Activated T-helper 1 cell treated with anti-CD3 and anti-CD28 coated beads, Interleukin-12 subunit alpha, Interleukin-12 subunit beta, Interleukin-2, Interleukin-4 antibody, amounts not matched to agents 30 ng/mL and 10 ng/mL and 1 ng/mL, durations not matched to agents 14 hours and 24 hours and 36 hours (primary cell): ENCODE data around the gene EFS. TPM values are rescaled to one million over a fixed set of nuclear protein-coding genes. Genes with fewer than 3 reads are reported as not detected.

Experiments
- DNase-seq: peaks from one replicate; pipeline ENCODE4 v3.0.0; 2021; ENCODE audit warnings: low spot score
- H3K27ac Mint-ChIP-seq: one replicate; pipeline ENCODE4 v1.8.0; 2021; ENCODE audit warnings: mild to moderate bottlenecking, mixed read lengths
- H3K27me3 Mint-ChIP-seq: one replicate; pipeline ENCODE4 v1.8.0; 2022; ENCODE audit warnings: mild to moderate bottlenecking, moderate library complexity, mixed read lengths; ENCODE audit not compliant: insufficient read depth
- H3K36me3 Mint-ChIP-seq: one replicate; pipeline ENCODE4 v1.8.0; 2021; ENCODE audit warnings: low read depth, mixed read lengths
- H3K4me1 Mint-ChIP-seq: one replicate; pipeline ENCODE4 v1.8.0; 2021; ENCODE audit warnings: low read depth, mixed read lengths
- H3K4me3 Mint-ChIP-seq: one replicate; pipeline ENCODE4 v1.8.0; 2021; ENCODE audit warnings: mild to moderate bottlenecking, moderate library complexity, mixed read lengths
- H3K9me3 Mint-ChIP-seq: one replicate; pipeline ENCODE4 v1.8.0; 2021; ENCODE audit warnings: mixed read lengths
- intact Hi-C: fragments of 100-400 bp; cut with micrococcal nuclease; formaldehyde crosslinking; loops from one replicate; pipeline ENCODE4 v1.15.1; 2024
- total RNA-seq: library from RNA; stranded (reverse); gene quantifications from 2 replicates; pipeline ENCODE4 v1.2.3, GENCODE V29; 2022

The EFS gene
- total RNA-seq, 1 donor from 2014 or later = not detected

- Mint-ChIP-seq H3K36me3 (peaks cover 43% of the 10 kb centered on the region), H3K4me3 (peak overlapping the region; percentile 97), H3K9me3 (peaks cover 5% of the 10 kb centered on the region), H3K27me3 (no peaks in the 10 kb centered on the region), H3K27ac (peak overlapping the region; percentile 96), H3K4me1 (peaks cover 30% of the 10 kb centered on the region)
- intact Hi-C loops = loop anchor here (1.0 to 10.0 kb wide), 13 partner anchors 21 to 1113 kb away; partner anchors contain the start of genes ACIN1, C14orf119, DCAF11 and EMC9
- peak; percentile 42 for DNase-seq
Observed at GRCh38 chr14:23321572-23322547, 43.1 kb downstream of the EFS start.

- Mint-ChIP-seq H3K4me3 (peak within 1 kb of the TSS; percentile 97), H3K4me1 (peaks cover 30% of the 10 kb centered on the region)
- intact Hi-C loops = loop anchor here (1.0 to 10.0 kb wide), 12 partner anchors 20 to 1114 kb away; partner anchors contain the start of genes ACIN1, C14orf119, DCAF11 and EMC9
Observed at GRCh38 chr14:23320584-23321571, 44.1 kb downstream of the EFS start, which contains the start of gene PABPN1. Gene PABPN1 (plus strand): TSS chr14:23321457. CDS start chr14:23321470, 13 bp downstream.

GRCh38 chr14:23319746-23320583 lies 45.0 kb downstream of the EFS start:
- H3K27me3 Mint-ChIP-seq = no peaks in the 10 kb centered on the region
- DNase-seq = no peak
- intact Hi-C loops = loop anchor here (10.0 kb wide), 4 partner anchors 555 to 1115 kb away; partner anchors contain the start of genes DCAF11, EMC9, NRL and OXA1L
- peak overlapping the region; percentile 97 for H3K27ac Mint-ChIP-seq
- peaks cover 33% of the 10 kb centered on the region for H3K36me3 Mint-ChIP-seq
- peak overlapping the region; percentile 87 for H3K4me3 Mint-ChIP-seq
- H3K9me3 Mint-ChIP-seq = peaks cover 5% of the 10 kb centered on the region
- peaks cover 30% of the 10 kb centered on the region for H3K4me1 Mint-ChIP-seq

More at GRCh38 chr14:23320584-23321571, 44.1 kb downstream of the EFS start, which contains the start of gene PABPN1:
- DNase-seq = peak; percentile 98
- Mint-ChIP-seq H3K27ac (peak within 1 kb of the TSS; percentile 97), H3K9me3 (peaks cover 5% of the 10 kb centered on the region), H3K27me3 (no peaks in the 10 kb centered on the region), H3K36me3 (peaks cover 38% of the 10 kb centered on the region)

- peaks cover 4% of the 10 kb centered on the region for H3K27me3 Mint-ChIP-seq
- H3K4me3 Mint-ChIP-seq = no peak overlapping the region
- H3K9me3 Mint-ChIP-seq = peaks cover 5% of the 10 kb centered on the region
- DNase-seq = no peak
- intact Hi-C loops = no loop called here
- H3K27ac Mint-ChIP-seq = no peak overlapping the region
- peaks cover 7% of the 10 kb centered on the region for H3K36me3 Mint-ChIP-seq
- H3K4me1 Mint-ChIP-seq = peaks cover 16% of the 10 kb centered on the region
Observed at GRCh38 chr14:23316300-23316699, 48.7 kb downstream of the EFS start.

DNA sequence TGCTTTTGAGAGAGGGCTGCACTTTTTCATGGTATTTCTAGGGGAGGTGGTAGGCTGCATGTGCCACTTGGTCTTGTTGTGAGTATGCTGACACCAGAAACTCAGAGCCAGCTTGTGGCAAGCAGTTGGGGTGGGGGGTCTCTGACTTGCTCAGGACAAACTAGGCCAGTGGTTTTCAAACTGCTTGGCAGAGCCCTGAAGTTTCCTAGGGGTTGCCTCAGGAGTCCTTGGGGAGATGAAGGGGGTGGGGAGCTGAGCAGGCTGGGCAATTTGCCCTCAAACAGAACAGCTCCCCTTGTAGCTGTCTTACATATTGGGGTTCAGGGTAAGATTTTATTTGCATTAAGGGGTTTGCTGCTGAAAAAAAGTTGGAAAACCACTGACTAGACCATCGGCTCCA lies 54.4 kb downstream of the EFS start:
- intact Hi-C loops = no loop called here
- Mint-ChIP-seq H3K27me3 (peaks cover 7% of the 10 kb centered on the region), H3K4me3 (no peak overlapping the region), H3K27ac (no peak overlapping the region), H3K36me3 (peaks cover 3% of the 10 kb centered on the region), H3K4me1 (peaks cover 14% of the 10 kb centered on the region), H3K9me3 (no peaks in the 10 kb centered on the region)
- no peak for DNase-seq

- H3K27ac Mint-ChIP-seq = no peak overlapping the region
- H3K9me3 Mint-ChIP-seq = no peaks in the 10 kb centered on the region
- intact Hi-C loops = no loop called here
- peaks cover 3% of the 10 kb centered on the region for H3K36me3 Mint-ChIP-seq
- H3K4me1 Mint-ChIP-seq = peaks cover 17% of the 10 kb centered on the region
- H3K4me3 Mint-ChIP-seq = no peak overlapping the region
- no peak for DNase-seq
- peaks cover 7% of the 10 kb centered on the region for H3K27me3 Mint-ChIP-seq
Observed at GRCh38 chr14:23308721-23309445, 56.1 kb downstream of the EFS start.

GRCh38 chr14:23307687-23308644 lies 57.0 kb downstream of the EFS start:
- Mint-ChIP-seq H3K27ac (no peak overlapping the region), H3K27me3 (peaks cover 7% of the 10 kb centered on the region), H3K4me3 (peak overlapping the region; percentile 79), H3K4me1 (peaks cover 26% of the 10 kb centered on the region), H3K36me3 (peaks cover 3% of the 10 kb centered on the region), H3K9me3 (no peaks in the 10 kb centered on the region)
- no peak for DNase-seq
- intact Hi-C loops = no loop called here

- DNase-seq = no peak
- Mint-ChIP-seq H3K4me3 (peak overlapping the region; percentile 79), H3K9me3 (no peaks in the 10 kb centered on the region), H3K27me3 (peaks cover 2% of the 10 kb centered on the region), H3K4me1 (peaks cover 26% of the 10 kb centered on the region), H3K36me3 (peaks cover 1% of the 10 kb centered on the region), H3K27ac (peak overlapping the region; percentile 43)
- intact Hi-C loops = no loop called here
Observed at GRCh38 chr14:23307146-23307530, 57.8 kb downstream of the EFS start.

GRCh38 chr14:23306412-23307145 lies 58.4 kb downstream of the EFS start, which contains the start of gene BCL2L2:
Gene BCL2L2 (plus strand): TSS chr14:23306833. CDS start chr14:23307768, 935 bp downstream.
- H3K9me3 Mint-ChIP-seq = no peaks in the 10 kb centered on the region
- no peak for DNase-seq
- peak within 1 kb of the TSS; percentile 79 for H3K4me3 Mint-ChIP-seq
- peaks cover 1% of the 10 kb centered on the region for H3K36me3 Mint-ChIP-seq
- peak within 1 kb of the TSS; percentile 43 for H3K27ac Mint-ChIP-seq
- peaks cover 2% of the 10 kb centered on the region for H3K27me3 Mint-ChIP-seq
- intact Hi-C loops = no loop called here
- H3K4me1 Mint-ChIP-seq = peaks cover 26% of the 10 kb centered on the region
